H1 (cell line): ENCODE data around the gene COPZ2. TPM values are rescaled to one million over a fixed set of nuclear protein-coding genes. Genes with fewer than 3 reads are reported as not detected.

Experiments
- BCL11A ChIP-seq, 2 experiments: IDR thresholded peaks; one replicate each; pipeline ENCODE4 v1.6.1; 2011; ENCODE audit warnings: low read depth in 2 of 2, low read length in 2 of 2, mild to moderate bottlenecking in 2 of 2
- CTBP2 ChIP-seq: IDR thresholded peaks from 2 replicates; pipeline ENCODE4 v1.7.0; 2011; ENCODE audit warnings: borderline replicate concordance, mild to moderate bottlenecking, moderate library complexity, mixed read lengths, low read length; ENCODE audit not compliant: insufficient read depth, insufficient read length
- MAX ChIP-seq: IDR thresholded peaks from 2 replicates; pipeline ENCODE4 v1.6.1; 2012; ENCODE audit warnings: inconsistent platforms
- POLR2AphosphoS5 ChIP-seq: IDR thresholded peaks from 2 replicates; pipeline ENCODE4 v1.6.1; 2011; ENCODE audit warnings: low read depth, low read length
- SAP30 ChIP-seq: fragments of 300-600 bp; sonication (generic); IDR thresholded peaks from 2 replicates; pipeline ENCODE4 v1.7.1; 2012; ENCODE audit warnings: low read length, moderate library complexity, mild to moderate bottlenecking, inconsistent platforms; ENCODE audit not compliant: insufficient read depth, insufficient replicate concordance
- USF2 ChIP-seq: IDR thresholded peaks from 2 replicates; pipeline ENCODE4 v1.6.1; 2011; ENCODE audit warnings: low read length, improper control_type of control experiment
- polyA plus RNA-seq, 7 experiments: library from polyadenylated mRNA; depleted of rRNA in 3 of 7; stranded (reverse) in 5 of 7; unstranded in 2 of 7; fragments of >200 nt in 5 of 7; fragments of 200-250 nt in 2 of 7; gene quantifications; 1 replicate in 5 of 7; 2 replicates in 1 of 7; 4 replicates in 1 of 7; pipeline versions ENCODE4 v1.2.1 to v1.2.3, GENCODE V29; 2011 to 2013; ENCODE audit warnings: missing spikeins in 2 of 7, mixed read lengths in 2 of 7
- total RNA-seq: library from RNA; stranded (reverse); fragmentation: NEBNext Ultra II Directional; extraction: Animal tissue kit (Norgen Biotek cat#: 25700); gene quantifications from 2 replicates; pipeline ENCODE4 v1.2.1, GENCODE V29; 2021

Gene COPZ2
- total and polyA plus RNA-seq, 2 of the 8 experiments (the other 6 are each of a cell fraction or from before 2014, with no cell fraction given): 0.24 TPM; not detected in 1

DNA sequence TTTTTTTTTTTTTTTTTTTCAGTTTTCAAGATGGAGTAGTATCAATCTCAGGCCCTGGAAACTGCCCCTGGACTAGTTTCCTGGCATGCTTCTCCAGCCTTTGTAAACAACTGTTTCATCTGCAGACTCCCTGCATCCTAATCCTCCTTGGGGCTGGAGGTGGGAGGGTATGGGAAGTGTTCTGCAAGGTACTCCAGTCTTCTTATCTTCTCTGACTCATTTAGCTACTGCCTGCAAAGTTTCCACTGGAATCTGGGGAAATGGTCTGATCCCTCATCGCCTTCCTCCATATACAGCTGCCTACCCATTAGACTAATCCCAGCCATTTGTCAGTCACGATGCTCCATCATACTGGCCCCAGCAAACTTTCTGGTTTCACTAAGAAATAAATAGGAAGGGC is 21.5 kb downstream of the COPZ2 start (continued):
- no peak for TF ChIP-seq BCL11A (IDR thresholded peaks at IDR 0.05; ENCODE audit: low read depth in 2 of 2, low read length in 2 of 2)
- TF ChIP-seq SAP30: no peak
- no peak for TF ChIP-seq USF2
- TF ChIP-seq CTBP2: no peak
- TF ChIP-seq MAX: no peak
- no peak for TF ChIP-seq POLR2AphosphoS5
- TF ChIP-seq, all 59 proteins: peak for 0
